Left ventricle myocardium superior (tissue), 1 donor: ENCODE data around the gene STMN3. TPM values are rescaled to one million over a fixed set of nuclear protein-coding genes. Genes with fewer than 3 reads are reported as not detected.

Experiments used
- ATAC-seq: fragments of 200-7000 bp; cut with Tn5 transposase; one replicate; pipeline ENCODE4 v1.9.1; 2020; ENCODE audit warnings: mild to moderate bottlenecking, moderate library complexity
- DNase-seq: peaks from one replicate; pipeline ENCODE4 v3.0.0-alpha.2; 2020
- intact Hi-C: fragments of 100-400 bp; cut with micrococcal nuclease; formaldehyde crosslinking; loops from one replicate; pipeline ENCODE4 v1.11.0; 2022
- total RNA-seq: library from RNA; stranded (reverse); fragmentation: NEBNext Ultra II Directional; extraction: Animal tissue kit (Norgen Biotek cat#: 25700); gene quantifications from one replicate; pipeline ENCODE4 v1.2.1, GENCODE V29; 2021
- donor health status: DM: no; HTN: yes; CAD: no; lungs with severe emphysema.

STMN3 gene
- total RNA-seq, 1 donor from 2014 or later, result 5.5 TPM

DNA sequence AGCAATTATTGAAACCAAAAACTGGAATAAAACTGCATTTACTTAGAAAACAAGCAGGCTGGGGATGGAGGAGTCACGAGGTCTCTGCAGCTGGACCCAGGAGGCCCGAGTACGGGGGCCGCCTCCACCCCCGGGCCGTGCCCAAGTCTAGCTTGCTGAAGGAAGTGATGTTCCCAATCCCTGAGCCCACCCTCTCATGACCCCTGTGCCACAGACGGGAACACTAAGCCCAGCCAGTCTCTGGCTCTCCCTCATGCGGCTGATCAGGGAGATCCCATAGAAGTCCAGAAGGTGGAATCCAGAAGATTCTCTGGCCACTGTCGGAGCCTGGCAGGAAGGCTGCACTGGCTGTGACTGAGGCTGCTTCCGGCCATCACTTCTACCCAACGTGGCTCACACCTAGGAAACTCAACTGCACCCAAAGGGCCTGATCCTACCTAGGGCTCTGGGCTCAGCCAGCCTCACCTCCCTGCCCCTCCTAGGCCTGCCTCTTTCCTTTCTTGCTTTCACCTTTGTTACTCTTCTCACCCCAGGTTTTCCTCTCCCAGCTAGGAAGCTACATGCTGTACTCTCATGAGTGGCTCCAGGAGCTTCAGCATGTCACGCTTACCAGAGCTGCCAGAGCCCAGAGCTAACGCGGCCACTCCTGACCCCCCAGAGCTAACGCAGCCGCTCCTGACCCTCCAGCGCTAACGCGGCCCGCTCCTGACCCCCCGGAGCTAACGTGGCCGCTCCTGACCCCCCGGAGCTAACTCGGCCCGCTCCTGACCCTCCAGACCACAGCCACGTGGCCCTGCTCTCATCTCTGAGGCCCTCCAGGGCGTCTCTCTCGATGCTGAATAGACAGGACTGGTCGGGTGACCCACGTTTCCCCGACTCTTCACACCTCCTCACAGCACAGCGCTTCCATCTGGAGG, 54.5 kb downstream of the STMN3 start:
- intact Hi-C loops, result no loop called here
- ATAC-seq (no peak), DNase-seq (no peak)

DNA sequence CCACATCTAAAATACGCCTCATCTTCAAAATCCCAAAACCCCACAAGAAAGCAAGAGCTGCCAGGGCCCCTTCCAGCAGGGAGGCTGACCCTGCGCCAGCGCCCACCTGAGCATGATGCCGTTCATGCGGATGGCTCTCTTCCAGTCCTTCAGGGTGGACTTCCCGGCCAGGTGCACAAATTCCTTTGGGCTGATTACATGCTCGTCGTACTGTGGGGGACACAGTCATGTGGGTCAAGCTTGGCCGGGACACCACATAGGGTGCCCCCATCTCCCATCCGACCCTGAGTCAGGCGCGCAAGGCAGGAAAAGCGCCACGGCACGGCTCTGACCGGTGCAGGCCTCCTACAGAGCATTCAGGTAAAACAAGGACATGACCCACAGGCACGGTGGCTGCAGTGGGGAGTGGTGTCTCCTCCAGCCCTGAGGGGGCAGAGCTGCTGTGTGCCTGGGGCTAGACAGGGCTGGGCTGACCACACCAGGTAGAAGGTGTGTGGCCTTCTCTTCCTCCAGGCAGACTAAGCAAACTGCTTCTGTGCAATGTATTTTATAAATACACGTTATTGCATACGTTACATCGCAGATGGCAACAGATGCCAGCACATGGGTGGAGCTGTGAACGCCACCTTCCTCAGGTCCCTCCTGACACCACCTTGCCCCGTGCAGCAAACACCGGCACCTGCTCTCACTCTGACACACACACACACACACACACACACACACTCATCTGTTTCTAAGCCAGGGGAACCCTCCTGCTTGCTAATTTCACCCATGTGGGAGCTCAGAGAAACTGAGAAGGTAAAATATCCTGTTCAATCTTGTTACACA, 55.4 kb downstream of the STMN3 start:
- no peak for ATAC-seq
- DNase-seq, result no peak

DNA sequence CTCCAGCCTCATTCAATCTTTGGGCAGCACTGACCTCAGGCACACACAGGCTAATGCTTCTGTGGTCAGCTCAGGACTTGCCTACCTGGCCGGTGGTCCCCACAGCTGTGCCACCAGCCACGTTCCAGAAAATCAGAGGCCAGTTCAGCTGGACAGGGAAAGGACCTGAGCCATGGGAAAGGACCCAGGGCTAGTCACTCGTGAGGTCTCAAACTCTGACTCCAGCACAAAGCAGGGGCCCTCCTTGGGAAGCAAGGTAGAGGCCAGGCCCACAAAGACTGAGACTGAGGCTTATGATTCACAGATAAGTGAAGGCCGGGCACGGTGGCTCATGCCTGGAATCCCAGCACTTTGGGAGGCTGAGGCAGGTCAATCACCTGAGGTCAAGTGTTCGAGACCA, 56.8 kb downstream of the STMN3 start:
- intact Hi-C loops, result no loop called here
- no peak for ATAC-seq

More for the DNA sequence above, 55.4 kb downstream of the STMN3 start:
- intact Hi-C loops, result no loop called here

DNA sequence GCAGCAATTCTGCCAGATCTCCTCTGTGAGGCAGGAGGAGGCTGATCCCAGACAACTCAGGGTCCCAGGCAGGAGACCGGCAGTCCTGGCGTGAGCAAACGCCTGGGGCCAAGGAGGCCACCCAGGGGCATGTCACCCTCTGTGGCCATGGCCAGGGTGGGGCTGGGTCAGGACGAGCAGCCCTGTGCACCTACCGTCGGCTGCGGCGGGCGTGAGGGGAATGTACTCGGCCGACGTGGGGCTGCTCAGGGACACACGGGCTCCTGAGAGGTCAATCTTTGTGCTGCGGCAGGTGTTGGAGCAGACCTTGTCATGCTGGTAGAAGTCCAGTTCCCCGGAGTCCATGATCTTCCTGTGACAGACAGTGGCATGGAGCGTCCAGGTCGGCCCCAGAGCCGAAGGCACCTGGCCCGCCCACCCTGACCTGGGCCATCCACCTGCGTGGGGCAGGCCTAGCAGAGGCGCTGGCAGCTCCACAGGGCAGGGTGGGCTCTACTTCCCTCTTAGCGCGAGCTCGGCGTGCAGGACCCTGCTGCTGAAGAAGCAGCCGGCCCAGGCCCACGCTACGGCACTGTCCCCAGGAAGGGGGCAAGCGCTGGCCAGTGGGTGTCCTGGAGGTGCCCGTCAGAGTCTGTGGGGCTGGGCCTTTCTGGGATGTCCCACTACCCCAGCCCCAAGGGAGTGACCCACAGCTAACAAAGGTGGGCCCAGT, 57.7 kb downstream of the STMN3 start:
- intact Hi-C loops, result no loop called here
- DNase-seq (no peak), ATAC-seq (no peak)

More for the DNA sequence above, 56.8 kb downstream of the STMN3 start:
- DNase-seq, result no peak

DNA sequence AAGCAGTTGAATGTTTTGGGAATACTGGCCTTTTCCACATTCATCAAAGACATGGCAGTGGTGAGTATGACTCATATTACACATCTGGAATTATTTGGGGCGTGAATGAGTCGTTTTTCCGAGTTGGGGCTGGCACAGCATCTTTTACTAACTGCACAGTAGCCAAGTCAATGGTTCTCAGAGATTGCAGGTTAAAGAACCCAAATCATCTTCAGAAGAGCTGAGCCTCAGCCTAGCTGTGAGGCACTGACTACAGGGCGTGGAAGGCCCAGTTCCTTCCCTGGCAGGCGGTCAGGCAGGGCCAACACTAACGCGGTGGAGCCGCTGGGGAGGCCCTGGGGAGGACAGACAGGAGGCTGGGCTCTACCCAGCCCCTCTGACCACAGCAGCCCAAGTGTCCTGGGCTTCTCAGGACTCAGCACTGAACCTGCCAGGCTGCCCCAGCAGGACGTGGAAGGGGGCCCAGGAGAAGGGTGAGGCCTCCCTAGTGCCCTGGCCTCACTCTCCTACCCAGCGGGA, 59.1 kb downstream of the STMN3 start:
- intact Hi-C loops, result no loop called here
- ATAC-seq (no peak), DNase-seq (no peak)

DNA sequence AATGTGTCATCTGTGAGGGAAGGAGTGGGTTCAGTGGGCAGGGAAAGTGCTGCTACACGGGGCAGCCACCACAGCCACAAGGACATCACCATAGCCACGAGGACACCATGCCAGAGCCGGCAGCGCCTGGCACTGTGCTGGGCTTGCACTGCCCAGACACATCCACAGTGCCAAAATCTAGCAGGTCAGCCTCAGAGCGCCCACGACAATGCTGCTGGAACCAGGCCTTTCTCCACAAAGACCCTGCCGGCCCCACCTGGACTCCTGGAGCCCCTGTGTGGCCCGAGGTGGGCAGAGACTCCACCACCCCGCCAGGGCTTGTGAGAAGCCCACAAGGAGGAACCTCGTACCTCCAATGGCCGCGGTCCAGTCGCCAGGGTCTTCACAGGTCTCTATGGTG, 60.6 kb downstream of the STMN3 start:
- intact Hi-C loops, result no loop called here
- ATAC-seq (no peak), DNase-seq (no peak)

DNA sequence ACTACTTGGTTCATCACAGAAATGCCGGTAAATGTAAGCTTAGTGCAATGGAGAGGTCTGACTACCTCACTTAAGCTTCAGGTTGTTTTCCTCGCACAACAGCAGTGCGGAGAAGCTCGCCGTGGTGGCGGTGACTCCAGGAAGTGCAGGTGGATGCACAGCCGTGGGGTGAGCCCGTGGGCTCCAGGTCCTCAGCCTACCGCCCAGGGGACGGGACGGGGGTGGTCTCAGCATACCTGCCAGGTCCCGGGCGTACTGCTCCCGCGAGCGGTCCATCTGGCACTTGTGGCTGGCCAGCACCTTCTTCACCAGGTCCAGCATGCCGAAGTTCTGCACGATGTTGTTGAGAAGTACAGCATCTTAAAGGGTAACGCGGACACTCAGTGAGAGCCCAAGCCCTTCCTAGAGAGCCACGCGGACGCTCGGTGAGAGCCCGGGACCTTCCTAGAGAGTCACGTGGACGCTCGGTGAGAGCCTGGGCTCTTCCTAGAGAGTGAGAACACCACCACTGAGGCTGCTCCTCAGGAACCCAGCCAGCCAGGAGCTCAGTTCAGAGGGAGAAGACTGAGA, 61.4 kb downstream of the STMN3 start:
- no peak for ATAC-seq
- intact Hi-C loops, result no loop called here
- no peak for DNase-seq

DNA sequence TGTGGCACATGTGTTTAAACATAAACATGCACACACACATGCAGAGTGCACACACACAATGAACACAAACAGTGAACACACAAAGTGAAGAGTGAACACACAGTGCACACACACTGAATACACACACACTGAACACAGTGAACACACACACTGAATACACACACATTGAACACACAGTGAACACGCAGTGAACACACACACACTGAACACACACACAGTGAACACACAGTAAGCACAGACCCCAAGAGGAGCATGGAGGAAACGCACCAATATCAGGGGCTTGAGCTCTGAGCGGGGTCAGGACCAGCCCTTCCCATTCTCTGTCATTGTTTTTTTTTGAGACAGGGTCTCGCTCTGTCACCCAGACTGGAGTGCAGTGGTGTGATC, 62.1 kb downstream of the STMN3 start:
- ATAC-seq (no peak), DNase-seq (no peak)
- intact Hi-C loops, result no loop called here

DNA sequence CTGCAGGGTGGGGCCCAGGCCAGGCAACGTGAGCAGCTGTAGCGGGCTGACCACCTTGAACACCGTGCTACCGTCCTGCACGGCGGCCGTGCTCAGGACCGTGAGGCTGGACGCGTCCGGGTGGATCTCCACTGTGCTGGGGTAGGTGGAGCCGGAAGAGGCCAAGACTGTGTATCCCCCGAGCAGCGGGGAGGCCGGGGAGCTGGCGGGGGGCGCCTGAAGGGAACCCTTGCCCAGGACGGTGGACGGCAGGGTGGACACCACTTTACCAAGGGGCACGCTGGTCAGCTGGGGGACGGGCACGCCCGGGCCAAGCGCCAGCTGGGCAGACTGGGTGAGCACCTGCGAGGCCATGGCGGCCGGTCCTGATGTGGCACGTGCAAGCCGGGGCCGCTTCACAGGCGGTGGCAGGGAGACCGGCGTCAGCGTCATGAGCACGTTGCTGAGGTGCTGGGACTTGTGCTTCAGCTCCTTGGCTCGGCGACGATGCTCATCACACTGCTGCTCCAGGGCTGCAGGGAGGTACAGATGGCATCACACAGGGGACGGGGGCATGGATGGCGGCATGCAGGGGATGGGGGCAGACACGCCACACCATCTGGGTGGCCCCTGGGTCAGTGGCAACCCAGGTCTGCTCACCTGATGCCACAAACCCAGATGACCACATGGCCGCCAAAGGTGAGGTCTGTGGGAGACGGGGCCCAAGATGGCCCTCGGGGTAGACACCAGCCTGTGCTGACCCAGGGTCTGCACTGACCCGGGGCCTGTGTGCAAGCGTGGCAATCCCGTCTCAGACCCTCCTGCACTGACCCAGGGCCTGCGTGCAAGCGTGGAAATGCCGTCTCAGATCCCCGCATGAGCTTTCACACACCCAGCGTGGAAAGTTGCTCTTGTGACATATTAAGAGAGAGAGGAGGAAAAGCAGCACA, 62.7 kb downstream of the STMN3 start:
- intact Hi-C loops, result no loop called here

More for the DNA sequence above, 62.7 kb downstream of the STMN3 start:
- DNase-seq (no peak), ATAC-seq (no peak)

Other genes with a start within 250 kb of the STMN3 start
- 0.52 TPM for gene KCNQ2, start 180.8 kb downstream of the STMN3 start, total RNA-seq
- gene EEF1A2, start 154.3 kb downstream of the STMN3 start, total RNA-seq, result 1,346 TPM
- 307 TPM for gene PPDPF, start 132.7 kb downstream of the STMN3 start, total RNA-seq
- gene PTK6, start 116.0 kb downstream of the STMN3 start, total RNA-seq, result not detected
- not detected for gene SRMS, start 105.7 kb downstream of the STMN3 start, total RNA-seq
- 0.15 TPM for gene FNDC11, start 99.3 kb downstream of the STMN3 start, total RNA-seq
- gene HELZ2, start 79.2 kb downstream of the STMN3 start, total RNA-seq, result 13.2 TPM
- 5.9 TPM for gene GMEB2, start 26.3 kb downstream of the STMN3 start, total RNA-seq
- gene RTEL1, start 4.9 kb upstream of the STMN3 start, total RNA-seq, result 9.9 TPM
- 0.64 TPM for gene TNFRSF6B, start 43.2 kb upstream of the STMN3 start, total RNA-seq
- 46.5 TPM for gene ARFRP1, start 54.6 kb upstream of the STMN3 start, total RNA-seq
- gene ZGPAT, start 54.6 kb upstream of the STMN3 start, total RNA-seq, result 16.2 TPM
- 2.7 TPM for gene LIME1, start 83.2 kb upstream of the STMN3 start, total RNA-seq
- 104 TPM for gene SLC2A4RG, start 86.4 kb upstream of the STMN3 start, total RNA-seq
- gene ZBTB46, start 177.8 kb upstream of the STMN3 start, total RNA-seq, result 13.1 TPM
- not detected for gene ABHD16B, start 208.1 kb upstream of the STMN3 start, total RNA-seq
- gene TPD52L2, start 211.8 kb upstream of the STMN3 start, total RNA-seq, result 78.0 TPM
- 47.3 TPM for gene DNAJC5, start 241.7 kb upstream of the STMN3 start, total RNA-seq